SK-N-SH treated with all-trans-retinoic acid at 6 μM for 48 hours (cell line): Measurements from ENCODE around the gene MPC2.

Experiments used
- RARB ChIP-seq: fragments of 250-450 bp; sonication (Bioruptor Pico); IDR thresholded peaks from 2 replicates; pipeline ENCODE4 v1.8.0; 2021; ENCODE audit warnings: mild to moderate bottlenecking, moderate library complexity
- ZC3H10 ChIP-seq: fragments of 250-450 bp; sonication (Bioruptor Pico); IDR thresholded peaks from 2 replicates; pipeline ENCODE4 v1.5.1; 2021; ENCODE audit warnings: mild to moderate bottlenecking, moderate library complexity
- ZNF70 ChIP-seq: fragments of 450-650 bp; formaldehyde crosslinking; IDR thresholded peaks from 2 replicates; pipeline ENCODE4 v1.5.0; 2020; ENCODE audit warnings: mild to moderate bottlenecking, moderate library complexity

DNA sequence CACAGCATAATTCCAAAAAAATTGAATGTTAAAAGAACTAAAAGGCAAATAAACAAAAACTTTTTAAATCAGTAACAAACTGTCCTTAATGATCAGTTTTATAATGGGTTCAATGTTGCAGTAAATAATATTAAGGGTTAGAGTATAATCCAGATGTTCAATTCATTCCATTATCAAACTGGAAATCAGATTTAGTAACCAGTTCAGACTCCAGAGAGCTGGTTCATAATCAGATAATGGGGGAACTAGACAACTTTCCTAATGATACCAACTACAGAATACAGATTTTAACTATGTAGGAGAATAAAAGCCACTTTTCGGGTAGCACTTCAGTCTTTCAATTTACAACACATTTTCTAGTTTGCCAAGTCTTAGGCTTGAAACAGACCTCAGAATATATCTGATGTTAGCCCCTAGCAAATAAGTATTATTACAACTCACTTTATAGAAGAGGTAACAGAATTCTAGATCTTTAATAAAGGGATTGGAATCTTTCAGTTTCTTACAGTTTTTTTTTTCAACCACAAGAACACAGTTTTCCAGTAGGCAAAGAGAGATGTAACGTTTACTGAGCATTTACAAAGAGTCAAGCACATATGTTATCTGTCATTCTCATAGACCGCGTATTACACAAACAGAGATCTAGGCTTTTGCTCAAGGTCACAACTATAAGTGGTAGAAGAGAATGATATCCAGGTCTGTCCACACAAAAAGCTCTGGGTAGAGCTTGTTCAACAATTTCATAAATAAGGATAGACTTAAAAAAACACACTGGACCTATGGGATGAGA lies 2.3 kb downstream of the MPC2 start:
- TF ChIP-seq RARB (no peak), ZC3H10 (no peak), ZNF70 (CRISPR knock-in tag) (no peak)
